GM18526 (cell line): Measurements from ENCODE around the gene ROR1.

Experiments used
- POLR2A ChIP-seq: IDR thresholded peaks from 3 replicates; pipeline ENCODE4 v1.6.1; 2011; ENCODE audit not compliant: insufficient read length; ENCODE audit errors: extremely low read depth

The ROR1 gene

GRCh38 chr1:64047549-64047996 lies 273.8 kb downstream of the ROR1 start:
- no peak for TF ChIP-seq POLR2A

GRCh38 chr1:64049900-64050540 lies 276.2 kb downstream of the ROR1 start:
- no peak for TF ChIP-seq POLR2A

GRCh38 chr1:64050601-64051000 lies 276.8 kb downstream of the ROR1 start:
- no peak for TF ChIP-seq POLR2A

- no peak for TF ChIP-seq POLR2A
Measured at GRCh38 chr1:64051796-64052195, 278.0 kb downstream of the ROR1 start.

DNA sequence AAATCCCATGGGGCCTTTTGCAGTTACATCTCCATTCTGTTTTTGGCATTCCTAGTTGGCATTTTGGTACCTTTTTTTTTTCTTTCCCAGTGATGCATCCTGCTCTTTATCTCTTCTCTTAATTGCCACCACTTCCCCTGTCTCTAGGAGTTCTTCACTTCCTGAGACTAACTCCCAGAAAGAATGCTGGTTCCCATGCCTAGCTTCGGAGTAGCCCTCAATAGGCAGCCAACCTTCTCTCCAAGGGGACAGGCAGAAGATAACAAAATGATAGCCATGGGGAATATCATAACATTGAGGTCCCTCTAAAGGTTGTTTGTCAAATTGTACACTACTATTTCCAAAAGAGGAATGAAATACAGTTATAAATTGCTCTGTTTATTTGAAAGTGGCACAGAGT lies 279.0 kb downstream of the ROR1 start:
- no peak for TF ChIP-seq POLR2A

DNA sequence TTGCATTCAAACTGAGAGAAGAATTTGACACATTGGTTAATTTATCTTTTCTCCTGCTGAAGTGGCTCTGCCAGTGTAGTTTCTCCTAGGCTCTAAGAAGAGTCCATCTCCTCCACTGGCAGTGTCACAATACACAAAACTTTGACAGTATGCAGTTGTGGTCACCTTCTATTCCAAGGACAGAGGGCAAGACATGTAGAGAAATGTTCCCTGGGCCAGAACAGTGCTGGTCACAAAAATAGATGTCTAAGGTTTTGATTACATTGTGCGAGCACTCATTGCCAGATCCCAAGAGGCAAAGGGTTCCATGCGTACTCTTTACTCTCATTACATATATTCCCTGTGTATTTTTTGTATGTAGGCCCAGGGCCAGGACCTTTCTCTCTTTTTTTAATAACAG lies 281.5 kb downstream of the ROR1 start:
- TF ChIP-seq POLR2A = no peak

DNA sequence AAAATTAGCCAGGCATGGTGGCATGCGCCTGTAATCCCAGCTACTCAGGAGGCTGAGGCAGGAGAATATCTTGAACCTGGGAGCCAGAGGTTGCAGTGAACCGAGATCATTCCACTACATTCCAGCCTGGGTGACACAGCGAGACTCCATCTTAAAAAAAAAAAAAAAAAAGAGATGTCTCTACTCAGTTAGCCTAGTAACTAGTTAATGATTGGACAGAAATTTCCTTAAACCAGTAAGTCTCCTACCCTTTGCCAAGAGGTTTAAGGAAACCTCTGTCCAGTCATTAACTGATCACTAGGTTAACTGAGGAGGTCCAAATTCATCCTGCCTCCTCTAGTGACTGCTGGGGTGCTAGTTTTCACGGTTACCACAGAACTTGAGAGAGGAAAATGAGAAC lies 285.7 kb downstream of the ROR1 start:
- TF ChIP-seq POLR2A = no peak

GRCh38 chr1:64060611-64061302 lies 286.9 kb downstream of the ROR1 start:
- TF ChIP-seq POLR2A = no peak

GRCh38 chr1:64061430-64062104 lies 287.8 kb downstream of the ROR1 start:
- TF ChIP-seq POLR2A = no peak

DNA sequence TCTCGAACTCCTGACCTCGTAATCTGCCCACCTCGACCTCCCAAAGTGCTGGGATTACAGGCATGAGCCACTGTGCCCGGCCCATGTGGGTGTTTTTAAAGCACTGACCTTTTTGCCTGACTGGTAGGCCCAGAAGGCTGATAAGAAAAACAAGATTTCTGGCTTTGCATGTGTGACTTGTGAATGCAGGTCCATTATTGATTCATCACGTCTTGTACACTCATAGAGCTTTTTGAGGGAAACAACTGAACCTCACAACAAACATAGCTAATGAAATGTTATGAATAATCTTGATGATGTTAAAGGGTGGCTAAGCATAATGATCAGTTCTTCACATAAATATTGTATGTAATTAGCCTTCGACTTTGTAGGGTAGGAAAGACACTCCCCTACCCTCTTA lies 288.7 kb downstream of the ROR1 start:
- no peak for TF ChIP-seq POLR2A

- no peak for TF ChIP-seq POLR2A
Measured at GRCh38 chr1:64062941-64063581, 289.2 kb downstream of the ROR1 start.

GRCh38 chr1:64065571-64065970 lies 291.8 kb downstream of the ROR1 start:
- no peak for TF ChIP-seq POLR2A

GRCh38 chr1:64072089-64072793 lies 298.4 kb downstream of the ROR1 start:
- no peak for TF ChIP-seq POLR2A

GRCh38 chr1:64073705-64074104 lies 299.9 kb downstream of the ROR1 start:
- no peak for TF ChIP-seq POLR2A

DNA sequence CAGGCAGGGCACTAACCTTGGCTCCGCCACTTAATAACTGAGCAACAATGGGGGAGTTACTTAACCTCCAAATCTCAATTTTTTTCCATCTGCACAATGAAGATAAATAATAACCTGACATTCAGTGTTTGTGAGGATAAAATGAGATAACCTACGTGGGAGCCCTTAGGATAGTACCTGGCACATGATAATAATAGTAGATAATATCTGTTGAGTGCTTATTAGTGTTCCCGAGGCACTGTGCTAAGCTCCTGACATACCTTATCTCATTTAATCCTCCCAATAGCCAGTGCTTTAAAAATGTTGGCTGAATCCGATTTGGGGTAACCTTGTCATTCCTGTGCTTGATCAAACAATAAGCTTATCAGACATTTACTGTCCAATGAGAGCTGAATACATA lies 300.9 kb downstream of the ROR1 start:
- no peak for TF ChIP-seq POLR2A
